ENCODE data around the gene ZNF600.
"Not testable (repeated sequence)": the region's sequence is repeated elsewhere in the genome, so short reads cannot be mapped to it uniquely, and the experiment has no call there.

GRCh38 chr19:52834289-52834688, 47.7 kb upstream of the ZNF600 start:
- not testable (repeated sequence) for TF ChIP-seq CTCF, POLR2AphosphoS5, POLR2A (IDR thresholded peaks at IDR 0.05)

Data from prostate gland (tissue), 2 donors.